ELF-1 (cell line): ENCODE measurements around the gene FAM167B.
"Not testable (repeated sequence)": the region's sequence is repeated elsewhere in the genome, so short reads cannot be mapped to it uniquely, and the experiment has no call there.

Experiments used
- DNase-seq: peaks from one replicate; pipeline ENCODE4 v3.0.0-alpha.2; 2016; ENCODE audit warnings: low read depth, low spot score

The FAM167B gene

GRCh38 chr1:32257227-32257508 is 10.1 kb downstream of the FAM167B start:
- no peak for DNase-seq

- not testable (repeated sequence) for DNase-seq
Measured at GRCh38 chr1:32263236-32263593, 16.2 kb downstream of the FAM167B start.

- DNase-seq: no peak
Measured at GRCh38 chr1:32263744-32264143, 16.7 kb downstream of the FAM167B start.

GRCh38 chr1:32265846-32266245 is 18.8 kb downstream of the FAM167B start:
- no peak for DNase-seq

- no peak for DNase-seq
Measured at GRCh38 chr1:32266921-32267591, 20.0 kb downstream of the FAM167B start.

- no peak for DNase-seq
Measured at GRCh38 chr1:32269744-32270143, 22.7 kb downstream of the FAM167B start.

GRCh38 chr1:32272557-32273390 is 25.8 kb downstream of the FAM167B start:
- no peak for DNase-seq

- peak; percentile 63 for DNase-seq
Measured at GRCh38 chr1:32273391-32274208, 26.6 kb downstream of the FAM167B start.

GRCh38 chr1:32274646-32275340 is 27.8 kb downstream of the FAM167B start:
- no peak for DNase-seq

- DNase-seq: no peak
Measured at GRCh38 chr1:32275424-32275823, 28.4 kb downstream of the FAM167B start.

GRCh38 chr1:32276032-32276782 is 29.2 kb downstream of the FAM167B start:
- DNase-seq: no peak

GRCh38 chr1:32284777-32285176 is 37.8 kb downstream of the FAM167B start:
- DNase-seq: not testable (repeated sequence)

- no peak for DNase-seq
Measured at GRCh38 chr1:32285658-32286057, 38.6 kb downstream of the FAM167B start.

- peak; percentile 64 for DNase-seq
Measured at GRCh38 chr1:32286763-32287162, 39.7 kb downstream of the FAM167B start.

- DNase-seq: no peak
Measured at GRCh38 chr1:32289256-32289655, 42.2 kb downstream of the FAM167B start.

GRCh38 chr1:32291145-32291707 is 44.2 kb downstream of the FAM167B start:
- peak; percentile 15 for DNase-seq

- peak; percentile 97 for DNase-seq
Measured at GRCh38 chr1:32291708-32292538, 44.9 kb downstream of the FAM167B start, which contains the start of gene HDAC1. HDAC1 (plus strand) TSS chr1:32292083; CDS start chr1:32292170, 87 bp downstream.

GRCh38 chr1:32298211-32298610 is 51.2 kb downstream of the FAM167B start:
- not testable (repeated sequence) for DNase-seq
